ENCODE results near the gene NEK6. TPM values are rescaled to one million over a fixed set of nuclear protein-coding genes. Genes with fewer than 3 reads are reported as not detected.

Gene NEK6
- polyA plus RNA-seq, 1 experiment, result 73.6 TPM

GRCh38 chr9:124344291-124345050, 86.7 kb downstream of the NEK6 start:
- DNase-seq (ENCODE audit: low read depth), result no peak

GRCh38 chr9:124345063-124345462, 87.3 kb downstream of the NEK6 start:
- no peak for TF ChIP-seq CTCF (IDR thresholded peaks at IDR 0.05; ENCODE audit: insufficient read depth, low read depth, low read length)
- H3K27me3 ChIP-seq (ENCODE audit: control insufficient read depth, insufficient read depth, low read length), result no peaks in the 10 kb centered on the region
- CTCF ChIA-PET, result interaction anchor here (1.5 kb wide), 1 partner anchor 217 kb away, joined by 6 read pairs; no protein-coding TSS in a partner anchor
- H3K36me3 ChIP-seq (ENCODE audit: control insufficient read depth, insufficient read depth, low read length), result peaks cover 51% of the 10 kb centered on the region
- DNase-seq (ENCODE audit: low read depth), result no peak
- no peak overlapping the region for H3K4me3 ChIP-seq (ENCODE audit: low read depth, low read length)
- POLR2A ChIA-PET, result no interaction called here

More at GRCh38 chr9:124344291-124345050, 86.7 kb downstream of the NEK6 start:
- no peak for TF ChIP-seq CTCF (IDR thresholded peaks at IDR 0.05; ENCODE audit: insufficient read depth, low read depth, low read length)
- ChIA-PET POLR2A (no interaction called here), CTCF (interaction anchor here (1.5 kb wide), 1 partner anchor 217 kb away, joined by 6 read pairs; no protein-coding TSS in a partner anchor)
- H3K27me3 ChIP-seq (ENCODE audit: control insufficient read depth, insufficient read depth, low read length), result no peaks in the 10 kb centered on the region
- H3K36me3 ChIP-seq (ENCODE audit: control insufficient read depth, insufficient read depth, low read length), result peaks cover 52% of the 10 kb centered on the region
- no peak overlapping the region for H3K4me3 ChIP-seq (ENCODE audit: low read depth, low read length)

- Histone ChIP-seq H3K4me3 (ENCODE audit: low read depth, low read length) (no peak overlapping the region), H3K27me3 (ENCODE audit: control insufficient read depth, insufficient read depth, low read length) (no peaks in the 10 kb centered on the region), H3K36me3 (ENCODE audit: control insufficient read depth, insufficient read depth, low read length) (peaks cover 48% of the 10 kb centered on the region)
- TF ChIP-seq CTCF (IDR thresholded peaks at IDR 0.05; ENCODE audit: insufficient read depth, low read depth, low read length), result no peak
- ChIA-PET POLR2A (no interaction called here), CTCF (interaction anchor here (1.5 kb wide), 1 partner anchor 218 kb away, joined by 6 read pairs; no protein-coding TSS in a partner anchor)
- no peak for DNase-seq (ENCODE audit: low read depth)
These were observed 88.1 kb downstream of the NEK6 start for GRCh38 chr9:124345751-124346281.

GRCh38 chr9:124346347-124347163, 88.8 kb downstream of the NEK6 start:
- DNase-seq (ENCODE audit: low read depth), result no peak
- CTCF ChIA-PET, result no interaction called here
- Histone ChIP-seq H3K27me3 (ENCODE audit: control insufficient read depth, insufficient read depth, low read length) (no peaks in the 10 kb centered on the region), H3K36me3 (ENCODE audit: control insufficient read depth, insufficient read depth, low read length) (peaks cover 52% of the 10 kb centered on the region), H3K4me3 (ENCODE audit: low read depth, low read length) (no peak overlapping the region)
- TF ChIP-seq CTCF (IDR thresholded peaks at IDR 0.05; ENCODE audit: insufficient read depth, low read depth, low read length), result no peak
- POLR2A ChIA-PET, result interaction anchor here (0.6 kb wide), 1 partner anchor 15 kb away, joined by 3 read pairs; no protein-coding TSS in a partner anchor
